HG03025 (cell line): Measurements from ENCODE around the gene ZNF667.

Experiments
- ATAC-seq: cut with Tn5 transposase; IDR thresholded peaks from one replicate; pipeline ENCODE4 v1.9.1; 2021; ENCODE audit warnings: mild to moderate bottlenecking, moderate library complexity; ENCODE audit not compliant: unreplicated experiment, low FRiP score

Gene ZNF667

GRCh38 chr19:56476651-56477428 lies at the start of gene ZNF667:
Gene ZNF667, minus strand, starts transcription at chr19:56477345. Its CDS starts 14,975 bp downstream, at chr19:56462370.
- no peak for ATAC-seq

GRCh38 chr19:56525214-56525860 lies 48.2 kb upstream of the ZNF667 start:
- no peak for ATAC-seq

- ATAC-seq = no peak
Measured at GRCh38 chr19:56508290-56508778, 31.2 kb upstream of the ZNF667 start.

- ATAC-seq = no peak
Measured at GRCh38 chr19:56507446-56508289, 30.5 kb upstream of the ZNF667 start, which contains the start of gene ZNF471. Gene ZNF471, plus strand, starts transcription at chr19:56507855. Its CDS starts 3,717 bp downstream, at chr19:56511572.

GRCh38 chr19:56504581-56504980 lies 27.4 kb upstream of the ZNF667 start:
- ATAC-seq = no peak

GRCh38 chr19:56491399-56491798 lies 14.3 kb upstream of the ZNF667 start:
- ATAC-seq = no peak

- ATAC-seq = no peak
Measured at GRCh38 chr19:56477429-56478338, 539 bp upstream of the ZNF667 start.

- ATAC-seq = no peak
Measured at GRCh38 chr19:56476093-56476492, 1.1 kb downstream of the ZNF667 start.

GRCh38 chr19:56474308-56474707 lies 2.8 kb downstream of the ZNF667 start:
- ATAC-seq = no peak

- ATAC-seq = no peak
Measured at GRCh38 chr19:56441206-56441792, 35.8 kb downstream of the ZNF667 start.

- no peak for ATAC-seq
Measured at GRCh38 chr19:56423985-56424353, 53.2 kb downstream of the ZNF667 start.

GRCh38 chr19:56423276-56423984 lies 53.7 kb downstream of the ZNF667 start:
- ATAC-seq = no peak

- ATAC-seq = no peak
Measured at GRCh38 chr19:56405062-56405461, 72.1 kb downstream of the ZNF667 start.

- peak; percentile 14 for ATAC-seq
Measured at GRCh38 chr19:56404705-56405056, 72.5 kb downstream of the ZNF667 start.

GRCh38 chr19:56403764-56404704 lies 73.1 kb downstream of the ZNF667 start, which contains the start of gene ZNF583:
Gene ZNF583, plus strand, starts transcription at chr19:56404332. Its CDS starts 2,783 bp downstream, at chr19:56407115.
- ATAC-seq = peak; percentile 82

- ATAC-seq = no peak
Measured at GRCh38 chr19:56403261-56403660, 73.9 kb downstream of the ZNF667 start.

- no peak for ATAC-seq
Measured at GRCh38 chr19:56400485-56400884, 76.7 kb downstream of the ZNF667 start.

GRCh38 chr19:56398809-56399208 lies 78.3 kb downstream of the ZNF667 start:
- no peak for ATAC-seq
